Gastrocnemius medialis (tissue), 4 donors: Measurements from ENCODE around the gene MLXIP. TPM values are rescaled to one million over a fixed set of nuclear protein-coding genes. Genes with fewer than 3 reads are reported as not detected.

Experiments
- ATAC-seq, 2 donors: fragments of 150-250 bp; one replicate each; pipeline ENCODE4 v1.9.1; 2016
- DNase-seq, 2 donors: peaks; one replicate each; pipeline ENCODE4 v3.0.0-alpha.2; 2019
- H3K27ac ChIP-seq, 4 donors: fragments of 200-600 bp; sonication (generic); 1 replicate in 1 of 4; 2 replicates in 3 of 4; pipeline ENCODE4 v1.5.1; 2016 to 2018; ENCODE audit warnings: mild to moderate bottlenecking in 2 of 4, moderate library complexity in 1 of 4
- H3K27me3 ChIP-seq, 3 donors: fragments of 200-600 bp; sonication (generic) in 2 of 3; 1 replicate in 1 of 3; 2 replicates in 2 of 3; pipeline versions ENCODE4 v1.5.1 to v1.6.0; 2016 to 2019; ENCODE audit warnings: mild to moderate bottlenecking in 1 of 3, moderate library complexity in 1 of 3
- H3K36me3 ChIP-seq, 2 donors: fragments of 200-600 bp; sonication (generic) in 1 of 2; one replicate each; pipeline ENCODE4 v1.5.1; 2017 to 2018
- H3K4me1 ChIP-seq, 2 donors: fragments of 200-600 bp; sonication (generic) in 1 of 2; one replicate each; pipeline ENCODE4 v1.5.1; 2016 to 2017; ENCODE audit warnings: mild to moderate bottlenecking in 2 of 2
- H3K4me3 ChIP-seq, 4 donors: fragments of 200-600 bp; sonication (generic) in 3 of 4; 1 replicate in 1 of 4; 2 replicates in 3 of 4; pipeline ENCODE4 v1.5.1; 2016 to 2019; ENCODE audit warnings: mild to moderate bottlenecking in 2 of 4
- H3K9me3 ChIP-seq, 3 donors: fragments of 200-600 bp; sonication (generic) in 2 of 3; 1 replicate in 1 of 3; 2 replicates in 2 of 3; pipeline ENCODE4 v1.5.1; 2016 to 2019
- CTCF ChIP-seq, 5 experiments: fragments of 450-650 bp in 3 of 5; fragments of 200-600 bp in 2 of 5; sonication (generic) in 2 of 5; IDR thresholded peaks in 4 of 5; conservative IDR thresholded peaks in 1 of 5; 1 replicate in 4 of 5; 2 replicates in 1 of 5; pipeline ENCODE4 v1.5.1; 2016 to 2019; ENCODE audit warnings: antibody characterized with exemption in 5 of 5, mild to moderate bottlenecking in 3 of 5, moderate library complexity in 3 of 5
- POLR2A ChIP-seq, 2 donors: fragments of 450-650 bp; IDR thresholded peaks; one replicate each; pipeline ENCODE4 v1.6.1; 2017; ENCODE audit warnings: antibody characterized with exemption in 2 of 2, mild to moderate bottlenecking in 2 of 2, moderate library complexity in 2 of 2
- in situ Hi-C, 4 donors: fragments of 200-750 bp; cut with MboI; loops; one replicate each; pipeline versions ENCODE4 v1.15.0 to v1.8.0; 2017; ENCODE audit warnings: low sequenced_read_pairs in 4 of 4
- intact Hi-C: fragments of 100-400 bp; cut with DNase I; formaldehyde crosslinking; loops from one replicate; pipeline ENCODE4 v1.15.1; 2023; ENCODE audit warnings: low total_unique reads
- total RNA-seq, 4 donors: library from RNA; depleted of rRNA; stranded (reverse); fragments of >200 nt; gene quantifications; one replicate each; pipeline versions ENCODE4 v1.1.0 to v1.2.3, GENCODE V29; 2016

The MLXIP gene
- total RNA-seq, 4 donors from 2014 or later, result 36.6 to 89.4 (median 79.7) TPM

GRCh38 chr12:122137229-122137628 lies 58.7 kb downstream of the MLXIP start:
- Histone ChIP-seq H3K36me3 (peaks cover 0 to 91% of the 10 kb centered on the region in 2 donors), H3K9me3 (no peaks in the 10 kb centered on the region), H3K27me3 (no peaks in the 10 kb centered on the region), H3K27ac (peak overlapping the region in 3 of 4 donors; percentile 12 to 93 (median 88)), H3K4me1 (peaks cover 19 to 22% of the 10 kb centered on the region in 2 donors), H3K4me3 (no peak overlapping the region)
- no peak for TF ChIP-seq POLR2A (IDR thresholded peaks at IDR 0.05)
- intact Hi-C loops (no loop called here), in situ Hi-C loops (loop anchor here in 1 of 4 donors (10.0 kb wide), 1 partner anchor 58 kb away; no protein-coding TSS in a partner anchor)
- DNase-seq, result no peak
- ATAC-seq, result no peak

- in situ Hi-C loops, result loop anchor here in 1 of 4 donors (10.0 kb wide), 1 partner anchor 57 kb away; no protein-coding TSS in a partner anchor
- intact Hi-C loops, result no loop called here
- no peak for TF ChIP-seq POLR2A (IDR thresholded peaks at IDR 0.05)
- TF ChIP-seq CTCF (IDR thresholded peaks at IDR 0.05 in 4 of 5, conservative IDR thresholded peaks at IDR 0.05 in 1 of 5), result no peak
- Histone ChIP-seq H3K27me3 (no peaks in the 10 kb centered on the region), H3K36me3 (peaks cover 0 to 88% of the 10 kb centered on the region in 2 donors), H3K4me3 (no peak overlapping the region), H3K9me3 (no peaks in the 10 kb centered on the region), H3K4me1 (peaks cover 22 to 25% of the 10 kb centered on the region in 2 donors), H3K27ac (peak overlapping the region in 3 of 4 donors; percentile 88 to 93 (median 91))
- no peak for DNase-seq
- ATAC-seq, result no peak
These were observed 59.1 kb downstream of the MLXIP start for GRCh38 chr12:122137681-122138080.

GRCh38 chr12:122138181-122138580 lies 59.6 kb downstream of the MLXIP start:
- Histone ChIP-seq H3K4me1 (peaks cover 27 to 30% of the 10 kb centered on the region in 2 donors), H3K27me3 (no peaks in the 10 kb centered on the region), H3K4me3 (no peak overlapping the region), H3K36me3 (peaks cover 0 to 88% of the 10 kb centered on the region in 2 donors), H3K27ac (peak overlapping the region in 3 of 4 donors; percentile 88 to 93 (median 91)), H3K9me3 (no peaks in the 10 kb centered on the region)
- in situ Hi-C loops, result loop anchor here in 1 of 4 donors (10.0 kb wide), 1 partner anchor 57 kb away; no protein-coding TSS in a partner anchor
- TF ChIP-seq POLR2A (IDR thresholded peaks at IDR 0.05), result no peak
- TF ChIP-seq CTCF (IDR thresholded peaks at IDR 0.05 in 4 of 5, conservative IDR thresholded peaks at IDR 0.05 in 1 of 5), result no peak
- ATAC-seq, result no peak
- intact Hi-C loops, result no loop called here
- DNase-seq, result no peak

- TF ChIP-seq CTCF (IDR thresholded peaks at IDR 0.05 in 4 of 5, conservative IDR thresholded peaks at IDR 0.05 in 1 of 5) (no peak), POLR2A (IDR thresholded peaks at IDR 0.05) (no peak)
- Histone ChIP-seq H3K36me3 (peaks cover 0 to 88% of the 10 kb centered on the region in 2 donors), H3K4me3 (no peak overlapping the region), H3K9me3 (no peaks in the 10 kb centered on the region), H3K27ac (peak overlapping the region; percentile 34 to 93 (median 90)), H3K27me3 (no peaks in the 10 kb centered on the region), H3K4me1 (peaks cover 31 to 34% of the 10 kb centered on the region in 2 donors)
- DNase-seq (no peak), ATAC-seq (no peak)
- in situ Hi-C loops, result loop anchor here in 1 of 4 donors (10.0 kb wide), 1 partner anchor 56 kb away; no protein-coding TSS in a partner anchor
- intact Hi-C loops, result no loop called here
These were observed 60.1 kb downstream of the MLXIP start for GRCh38 chr12:122138616-122139015.

- no peak for ATAC-seq
- Histone ChIP-seq H3K4me3 (no peak overlapping the region), H3K4me1 (peaks cover 32 to 39% of the 10 kb centered on the region in 2 donors), H3K27ac (peak overlapping the region in 3 of 4 donors; percentile 88 to 93 (median 91)), H3K9me3 (no peaks in the 10 kb centered on the region), H3K36me3 (peaks cover 0 to 88% of the 10 kb centered on the region in 2 donors), H3K27me3 (no peaks in the 10 kb centered on the region)
- no peak for TF ChIP-seq POLR2A (IDR thresholded peaks at IDR 0.05)
- no peak for TF ChIP-seq CTCF (IDR thresholded peaks at IDR 0.05 in 4 of 5, conservative IDR thresholded peaks at IDR 0.05 in 1 of 5)
- no peak for DNase-seq
- in situ Hi-C loops, result loop anchor here in 1 of 4 donors (10.0 kb wide), 1 partner anchor 56 kb away; no protein-coding TSS in a partner anchor
- intact Hi-C loops, result no loop called here
These were observed 60.7 kb downstream of the MLXIP start for GRCh38 chr12:122139266-122139665.
